Left ventricle myocardium superior (tissue), 1 donor: ENCODE data around the gene ATP6V0B. TPM values are rescaled to one million over a fixed set of nuclear protein-coding genes. Genes with fewer than 3 reads are reported as not detected.

Source experiments
- ATAC-seq: fragments of 200-7000 bp; cut with Tn5 transposase; one replicate; pipeline ENCODE4 v1.9.1; 2020; ENCODE audit warnings: mild to moderate bottlenecking, moderate library complexity
- DNase-seq: peaks from one replicate; pipeline ENCODE4 v3.0.0-alpha.2; 2020
- intact Hi-C: fragments of 100-400 bp; cut with micrococcal nuclease; formaldehyde crosslinking; loops from one replicate; pipeline ENCODE4 v1.11.0; 2022
- total RNA-seq: library from RNA; stranded (reverse); fragmentation: NEBNext Ultra II Directional; extraction: Animal tissue kit (Norgen Biotek cat#: 25700); gene quantifications from one replicate; pipeline ENCODE4 v1.2.1, GENCODE V29; 2021
- donor health status: DM: no; HTN: yes; CAD: no; lungs with severe emphysema.

Gene ATP6V0B
- total RNA-seq, 1 donor from 2014 or later = 89.6 TPM

GRCh38 chr1:43963006-43963405, 11.8 kb upstream of the ATP6V0B start:
- ATAC-seq (no peak), DNase-seq (no peak)

GRCh38 chr1:43963890-43964289, 10.9 kb upstream of the ATP6V0B start:
- ATAC-seq = no peak
- no peak for DNase-seq
- intact Hi-C loops = no loop called here

More at GRCh38 chr1:43963006-43963405, 11.8 kb upstream of the ATP6V0B start:
- intact Hi-C loops = no loop called here

GRCh38 chr1:43965316-43965715, 9.4 kb upstream of the ATP6V0B start:
- no peak for ATAC-seq
- intact Hi-C loops = no loop called here
- no peak for DNase-seq

- no peak for DNase-seq
- intact Hi-C loops = no loop called here
- no peak for ATAC-seq
Measured at GRCh38 chr1:43968348-43968948, 6.3 kb upstream of the ATP6V0B start.

GRCh38 chr1:43969416-43969745, 5.4 kb upstream of the ATP6V0B start:
- ATAC-seq = no peak
- intact Hi-C loops = no loop called here
- DNase-seq = no peak

- peak; percentile 88 for ATAC-seq
- peak; percentile 97 for DNase-seq
- intact Hi-C loops = no loop called here
Measured at GRCh38 chr1:43969746-43970466, 4.9 kb upstream of the ATP6V0B start, which contains the start of gene DPH2. DPH2 (plus strand) TSS chr1:43970010; CDS start chr1:43970176, 166 bp downstream.

GRCh38 chr1:43970502-43970901, 4.3 kb upstream of the ATP6V0B start:
- intact Hi-C loops = no loop called here
- DNase-seq (no peak), ATAC-seq (no peak)

GRCh38 chr1:43970911-43971310, 3.8 kb upstream of the ATP6V0B start:
- no peak for ATAC-seq
- intact Hi-C loops = no loop called here
- DNase-seq = no peak

- no peak for DNase-seq
- intact Hi-C loops = no loop called here
- ATAC-seq = no peak
Measured at GRCh38 chr1:43971336-43971980, 3.3 kb upstream of the ATP6V0B start.

GRCh38 chr1:43973981-43974442, 748 bp upstream of the ATP6V0B start:
- DNase-seq (no peak), ATAC-seq (peak; percentile 2)
- intact Hi-C loops = no loop called here

- intact Hi-C loops = no loop called here
- ATAC-seq = peak; percentile 24
Measured at GRCh38 chr1:43975249-43975961, 645 bp downstream of the ATP6V0B start.

GRCh38 chr1:43976045-43976444, 1.3 kb downstream of the ATP6V0B start:
- ATAC-seq (no peak), DNase-seq (no peak)
- intact Hi-C loops = no loop called here

More at GRCh38 chr1:43975249-43975961, 645 bp downstream of the ATP6V0B start:
- DNase-seq = peak; percentile 70

- DNase-seq = no peak
- no peak for ATAC-seq
- intact Hi-C loops = no loop called here
Measured at GRCh38 chr1:43976890-43977289, 2.1 kb downstream of the ATP6V0B start.

- intact Hi-C loops = no loop called here
- ATAC-seq (no peak), DNase-seq (no peak)
Measured at GRCh38 chr1:43977376-43978263, 2.9 kb downstream of the ATP6V0B start.

- DNase-seq (no peak), ATAC-seq (no peak)
- intact Hi-C loops = no loop called here
Measured at GRCh38 chr1:43978264-43978550, 3.4 kb downstream of the ATP6V0B start.

- ATAC-seq (peak; percentile 3), DNase-seq (peak; percentile 76)
- intact Hi-C loops = no loop called here
Measured at GRCh38 chr1:43978551-43979260, 3.9 kb downstream of the ATP6V0B start, which contains the start of gene B4GALT2. B4GALT2 (plus strand) TSS chr1:43979210; CDS start chr1:43981161, 1,951 bp downstream.

- intact Hi-C loops = no loop called here
- DNase-seq = no peak
- no peak for ATAC-seq
Measured at GRCh38 chr1:43979261-43979527, 4.4 kb downstream of the ATP6V0B start.

- peak; percentile 16 for ATAC-seq
- intact Hi-C loops = no loop called here
- DNase-seq = peak; percentile 66
Measured at GRCh38 chr1:43979528-43980254, 4.9 kb downstream of the ATP6V0B start.
